ENCODE results near the gene TULP4.

DNA sequence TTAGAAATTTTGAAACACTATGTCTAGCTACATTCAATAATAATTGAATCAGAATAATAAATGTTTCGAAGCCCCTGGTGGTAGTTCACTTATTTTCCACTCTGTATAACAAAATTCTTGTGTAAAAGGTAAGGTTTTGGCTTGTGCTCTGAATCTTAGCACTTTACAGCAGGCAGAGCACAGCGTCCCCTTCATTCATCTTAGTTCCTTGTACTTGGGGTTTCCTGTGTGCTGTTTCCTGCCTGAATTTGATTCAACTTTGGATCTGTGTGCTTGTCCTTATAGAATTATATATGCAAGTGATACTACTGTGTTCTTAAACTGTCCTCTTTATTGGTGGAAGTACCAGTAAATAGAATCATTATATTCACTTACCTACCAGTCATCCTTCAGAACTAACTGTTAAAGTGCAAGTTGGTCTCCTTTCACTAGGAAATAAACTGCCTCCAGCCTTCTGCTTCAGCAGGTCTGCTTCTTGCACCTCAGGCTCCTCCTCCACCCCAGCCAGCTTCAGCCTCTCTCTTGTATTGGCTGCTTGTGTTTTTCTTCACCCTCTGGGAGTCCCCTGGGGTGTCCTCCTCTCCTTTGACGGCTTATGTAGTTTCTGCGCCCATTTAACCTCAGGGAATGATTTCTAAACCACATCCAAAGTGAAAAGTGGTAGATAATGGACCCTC, 28.8 kb upstream of the TULP4 start:
- TF ChIP-seq, protein P1, sequence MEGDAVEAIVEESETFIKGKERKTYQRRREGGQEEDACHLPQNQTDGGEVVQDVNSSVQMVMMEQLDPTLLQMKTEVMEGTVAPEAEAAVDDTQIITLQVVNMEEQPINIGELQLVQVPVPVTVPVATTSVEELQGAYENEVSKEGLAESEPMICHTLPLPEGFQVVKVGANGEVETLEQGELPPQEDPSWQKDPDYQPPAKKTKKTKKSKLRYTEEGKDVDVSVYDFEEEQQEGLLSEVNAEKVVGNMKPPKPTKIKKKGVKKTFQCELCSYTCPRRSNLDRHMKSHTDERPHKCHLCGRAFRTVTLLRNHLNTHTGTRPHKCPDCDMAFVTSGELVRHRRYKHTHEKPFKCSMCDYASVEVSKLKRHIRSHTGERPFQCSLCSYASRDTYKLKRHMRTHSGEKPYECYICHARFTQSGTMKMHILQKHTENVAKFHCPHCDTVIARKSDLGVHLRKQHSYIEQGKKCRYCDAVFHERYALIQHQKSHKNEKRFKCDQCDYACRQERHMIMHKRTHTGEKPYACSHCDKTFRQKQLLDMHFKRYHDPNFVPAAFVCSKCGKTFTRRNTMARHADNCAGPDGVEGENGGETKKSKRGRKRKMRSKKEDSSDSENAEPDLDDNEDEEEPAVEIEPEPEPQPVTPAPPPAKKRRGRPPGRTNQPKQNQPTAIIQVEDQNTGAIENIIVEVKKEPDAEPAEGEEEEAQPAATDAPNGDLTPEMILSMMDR (conservative IDR thresholded peaks at IDR 0.05; ENCODE audit: low read length): no peak
- no peak for TF ChIP-seq EZH2phosphoT487 (IDR thresholded peaks at IDR 0.05; ENCODE audit: borderline replicate concordance)

Measured in Loucy (cell line).